IPS-18c (cell line): ENCODE data around the gene IQCE.

Source experiments
- H3K4me3 ChIP-seq: 2 replicates; pipeline ENCODE4 v1.7.0; 2013; ENCODE audit warnings: low read depth, mild to moderate bottlenecking, low read length, moderate library complexity; ENCODE audit not compliant: insufficient read depth
- H3K9me3 ChIP-seq: one replicate; pipeline ENCODE4 v1.6.1; 2013; ENCODE audit warnings: mild to moderate bottlenecking, low read length, moderate library complexity; ENCODE audit not compliant: control insufficient read depth, insufficient read depth

The IQCE gene

GRCh38 chr7:2613098-2613930 lies 54.5 kb downstream of the IQCE start:
- H3K9me3 ChIP-seq, result peaks cover 5% of the 10 kb centered on the region

GRCh38 chr7:2613931-2614600 lies 55.3 kb downstream of the IQCE start:
- Histone ChIP-seq H3K4me3 (no peak overlapping the region), H3K9me3 (peaks cover 5% of the 10 kb centered on the region)

More at GRCh38 chr7:2613098-2613930, 54.5 kb downstream of the IQCE start:
- no peak overlapping the region for H3K4me3 ChIP-seq

- Histone ChIP-seq H3K4me3 (no peak overlapping the region), H3K9me3 (peaks cover 5% of the 10 kb centered on the region)
These were observed 56.0 kb downstream of the IQCE start for GRCh38 chr7:2614631-2615330.

- peaks cover 4% of the 10 kb centered on the region for H3K9me3 ChIP-seq
- no peak overlapping the region for H3K4me3 ChIP-seq
These were observed 57.9 kb downstream of the IQCE start for GRCh38 chr7:2616387-2617324.

DNA sequence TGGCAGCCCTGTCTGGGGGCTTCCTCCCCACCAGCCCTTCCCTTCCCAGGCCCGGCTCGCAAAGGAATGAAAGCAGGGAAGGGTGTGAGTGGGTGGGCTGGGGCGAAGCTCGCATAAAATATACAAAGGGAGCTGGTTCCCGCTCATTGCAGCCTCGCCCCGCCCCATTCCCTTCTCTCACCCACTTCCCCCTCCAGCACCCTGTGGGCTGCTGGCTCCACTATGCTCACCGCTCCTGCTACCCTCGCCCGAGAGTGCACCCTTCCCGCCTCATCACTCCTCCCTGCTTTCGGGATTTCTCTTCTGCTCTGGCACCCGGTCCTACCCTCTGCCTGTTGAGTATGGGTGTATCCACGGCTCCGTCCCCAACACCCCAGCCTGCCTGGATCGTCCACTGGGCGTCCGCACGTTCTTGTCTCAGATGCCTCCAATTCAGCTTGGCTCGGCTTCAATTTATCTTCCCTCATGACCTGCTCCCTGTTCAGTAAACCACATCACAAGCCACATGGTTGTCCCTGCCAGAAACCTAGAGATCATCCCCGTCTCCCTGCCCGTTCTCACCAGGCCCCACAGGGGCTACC lies 58.6 kb downstream of the IQCE start:
- Histone ChIP-seq H3K9me3 (peaks cover 2% of the 10 kb centered on the region), H3K4me3 (no peak overlapping the region)

- Histone ChIP-seq H3K4me3 (no peak overlapping the region), H3K9me3 (peaks cover 2% of the 10 kb centered on the region)
These were observed 60.3 kb downstream of the IQCE start for GRCh38 chr7:2619116-2619515.

DNA sequence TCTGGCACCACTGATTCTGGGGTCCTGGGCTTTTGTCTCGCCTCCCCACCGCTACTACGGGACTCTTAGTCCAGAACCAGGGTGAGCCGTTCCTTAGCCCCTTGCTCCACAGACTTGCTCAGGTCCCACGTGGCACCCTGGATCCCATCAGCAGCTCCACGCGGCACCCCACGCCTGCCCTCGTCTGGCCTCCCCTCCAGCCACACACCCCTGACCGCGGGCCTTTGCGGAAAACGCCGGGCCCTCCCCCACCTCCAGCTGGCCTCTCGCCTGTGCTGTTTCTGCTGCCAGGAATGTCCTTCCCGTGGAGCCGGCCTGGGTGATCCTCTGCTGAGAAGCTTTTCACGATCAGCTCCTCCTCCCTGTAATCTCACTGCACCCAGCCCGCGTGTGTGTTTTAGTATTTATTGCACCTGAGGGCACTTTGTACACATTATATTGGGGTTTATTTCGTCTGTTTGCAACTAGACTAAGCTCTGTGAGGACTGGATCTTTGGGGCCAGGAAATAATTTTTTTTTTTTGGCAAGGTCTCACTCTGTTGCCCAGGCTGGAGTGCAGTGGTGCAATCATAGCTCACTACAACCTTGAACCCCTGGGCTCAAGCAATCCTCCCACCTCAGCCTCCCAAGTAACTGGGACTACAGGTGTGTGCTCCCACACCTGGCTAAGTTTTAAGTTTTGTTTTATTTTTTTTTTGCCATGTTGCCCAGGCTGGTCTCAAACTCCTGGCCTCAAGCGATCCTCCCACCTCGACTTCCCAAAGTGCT lies 62.5 kb downstream of the IQCE start:
- Histone ChIP-seq H3K9me3 (peaks cover 1% of the 10 kb centered on the region), H3K4me3 (no peak overlapping the region)

DNA sequence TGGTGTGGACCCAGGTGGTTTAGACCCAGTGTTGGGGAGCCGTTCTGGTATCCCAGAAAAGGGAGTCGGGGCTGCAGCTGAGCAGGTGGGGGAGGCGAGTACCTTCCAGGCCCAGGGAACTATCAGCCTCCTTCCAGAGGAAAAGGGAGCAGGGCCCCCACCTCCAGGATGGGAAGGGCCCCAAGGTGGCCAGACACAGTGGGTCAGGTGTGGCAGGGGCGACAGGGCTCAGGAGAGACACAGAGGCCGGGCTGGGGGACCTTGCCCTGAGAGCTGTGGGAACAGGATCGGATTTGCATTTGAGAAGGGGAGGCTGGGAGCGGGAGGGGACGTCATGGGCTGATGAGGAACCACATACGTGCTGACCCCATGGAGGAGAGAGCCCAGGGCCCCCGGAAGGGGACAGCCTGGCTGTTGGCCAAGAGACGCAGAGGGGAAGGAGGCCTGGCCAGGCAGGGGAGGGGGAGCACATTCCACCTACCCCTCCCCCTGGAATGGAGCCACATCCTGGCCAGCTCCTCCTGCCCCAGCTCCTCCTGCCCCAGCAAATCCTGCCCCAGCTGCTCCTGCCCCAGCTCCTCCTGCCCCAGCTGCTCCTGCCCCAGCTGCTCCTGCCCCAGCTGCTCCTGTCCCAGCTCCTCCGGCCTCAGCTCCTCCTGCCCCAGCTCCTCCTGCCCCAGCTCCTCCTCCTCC lies 63.3 kb downstream of the IQCE start:
- no peaks in the 10 kb centered on the region for H3K9me3 ChIP-seq
- no peak overlapping the region for H3K4me3 ChIP-seq

- no peaks in the 10 kb centered on the region for H3K9me3 ChIP-seq
- H3K4me3 ChIP-seq, result no peak overlapping the region
These were observed 64.3 kb downstream of the IQCE start for GRCh38 chr7:2622869-2623697.

GRCh38 chr7:2623698-2624014 lies 64.9 kb downstream of the IQCE start:
- Histone ChIP-seq H3K9me3 (no peaks in the 10 kb centered on the region), H3K4me3 (no peak overlapping the region)

DNA sequence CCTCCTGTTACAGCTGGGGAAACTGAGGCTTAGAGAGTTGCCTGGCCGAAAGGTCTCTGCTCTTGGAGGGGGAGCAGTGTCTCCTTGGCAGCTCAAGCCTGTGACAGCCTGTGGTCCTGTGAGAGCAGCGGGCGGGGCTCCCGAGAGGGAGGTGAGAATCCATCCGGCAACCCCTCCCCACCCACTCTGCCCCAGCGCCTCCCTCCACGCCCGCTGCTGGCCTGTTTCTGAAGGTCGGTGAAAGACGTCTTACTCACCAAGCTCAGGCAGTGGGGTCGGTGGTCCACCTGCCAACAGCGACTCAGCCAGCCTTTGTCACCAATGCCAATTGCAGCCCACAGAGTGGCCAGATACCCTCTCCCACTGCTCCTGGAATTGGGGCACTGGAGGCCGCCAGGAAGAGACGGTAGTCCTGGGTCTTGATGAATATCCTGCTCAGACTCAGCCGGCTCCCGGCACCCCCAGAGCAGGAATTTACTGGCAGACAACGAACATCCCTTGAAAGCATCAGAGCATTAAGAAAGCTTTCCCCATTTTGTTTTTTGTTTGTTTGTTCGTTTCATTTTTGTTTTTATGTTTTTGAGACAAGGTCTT lies 65.6 kb downstream of the IQCE start:
- Histone ChIP-seq H3K4me3 (no peak overlapping the region), H3K9me3 (no peaks in the 10 kb centered on the region)

DNA sequence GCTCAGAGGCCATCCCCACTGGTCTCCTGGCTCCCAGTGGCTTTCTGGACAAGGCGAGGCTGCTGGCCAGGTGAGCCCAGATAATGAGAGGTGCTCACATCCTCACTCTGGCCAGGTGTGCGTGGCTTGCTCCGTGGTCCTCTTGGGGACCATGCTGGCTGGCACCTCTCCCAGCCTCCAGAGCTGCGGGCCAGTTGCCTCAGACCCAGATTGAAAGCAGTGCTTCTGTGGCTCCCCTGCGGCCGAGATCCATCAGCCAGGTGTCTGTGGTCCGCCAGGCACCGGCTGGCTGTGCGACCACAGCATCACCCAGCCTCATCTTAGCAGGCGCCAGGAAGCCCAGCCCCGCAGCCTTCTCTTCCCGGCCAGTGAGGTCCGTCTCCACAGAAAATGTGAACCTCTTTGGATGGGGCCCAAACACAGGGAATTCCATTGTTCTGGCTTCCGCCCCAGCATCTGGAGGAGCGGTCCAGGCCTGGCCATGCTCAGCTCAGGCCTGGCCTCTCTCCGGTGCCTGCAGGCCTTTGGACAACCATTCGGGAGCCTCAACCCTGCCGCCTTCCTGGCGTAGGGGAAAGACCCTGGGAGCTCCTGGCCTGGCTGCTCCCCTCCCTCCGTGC lies 67.8 kb downstream of the IQCE start:
- H3K9me3 ChIP-seq, result no peaks in the 10 kb centered on the region
- H3K4me3 ChIP-seq, result no peak overlapping the region

DNA sequence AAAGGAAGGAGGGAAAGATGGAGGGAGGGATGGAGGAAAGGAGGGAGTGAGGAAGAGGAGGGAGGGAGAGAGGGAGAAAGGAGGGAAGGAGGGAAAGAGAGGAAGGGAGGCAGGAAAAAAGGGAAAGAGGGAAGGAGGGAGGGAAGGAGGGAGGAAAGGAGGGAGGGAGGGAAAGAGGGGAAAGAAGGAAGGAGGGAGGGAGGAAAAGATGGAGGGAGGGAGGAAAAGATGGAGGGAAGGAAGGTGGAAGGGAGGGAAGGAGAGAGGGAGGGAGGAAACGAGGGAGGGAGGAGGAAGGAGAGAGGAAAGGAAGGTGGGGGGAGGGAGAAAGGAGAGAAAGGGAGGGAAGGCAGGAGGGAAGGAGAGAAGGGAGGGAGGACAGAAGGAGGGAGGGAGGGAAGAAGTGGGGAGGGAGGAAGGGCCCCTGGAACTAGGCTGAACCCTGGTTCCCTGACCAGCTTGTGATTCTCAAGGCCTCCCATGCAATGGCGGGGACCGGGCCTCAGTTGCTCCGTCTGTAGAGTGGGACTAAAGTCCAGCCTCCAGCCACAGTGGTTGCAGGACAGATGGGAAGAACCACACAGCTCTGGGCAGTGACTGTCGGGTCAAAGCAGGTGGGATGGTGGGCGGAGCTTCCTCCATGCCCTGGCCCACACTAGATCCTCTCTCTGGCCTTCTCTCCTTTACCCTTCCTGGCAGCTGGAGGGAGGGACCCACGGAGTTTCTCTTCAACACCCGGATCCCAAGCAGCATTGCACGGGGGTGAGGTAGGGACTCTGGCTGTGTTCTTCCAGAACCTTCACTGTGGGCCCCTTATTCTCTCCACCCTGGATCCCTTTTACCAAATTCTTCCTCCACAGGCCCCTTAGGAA lies 68.7 kb downstream of the IQCE start:
- Histone ChIP-seq H3K4me3 (no peak overlapping the region), H3K9me3 (peaks cover 3% of the 10 kb centered on the region)
